GM18511 (cell line): ENCODE measurements around the gene SLC47A1.

Experiments
- ATAC-seq: cut with Tn5 transposase; IDR thresholded peaks from one replicate; pipeline ENCODE4 v1.9.1; 2021; ENCODE audit warnings: mild to moderate bottlenecking, moderate library complexity; ENCODE audit not compliant: unreplicated experiment

SLC47A1 gene

DNA sequence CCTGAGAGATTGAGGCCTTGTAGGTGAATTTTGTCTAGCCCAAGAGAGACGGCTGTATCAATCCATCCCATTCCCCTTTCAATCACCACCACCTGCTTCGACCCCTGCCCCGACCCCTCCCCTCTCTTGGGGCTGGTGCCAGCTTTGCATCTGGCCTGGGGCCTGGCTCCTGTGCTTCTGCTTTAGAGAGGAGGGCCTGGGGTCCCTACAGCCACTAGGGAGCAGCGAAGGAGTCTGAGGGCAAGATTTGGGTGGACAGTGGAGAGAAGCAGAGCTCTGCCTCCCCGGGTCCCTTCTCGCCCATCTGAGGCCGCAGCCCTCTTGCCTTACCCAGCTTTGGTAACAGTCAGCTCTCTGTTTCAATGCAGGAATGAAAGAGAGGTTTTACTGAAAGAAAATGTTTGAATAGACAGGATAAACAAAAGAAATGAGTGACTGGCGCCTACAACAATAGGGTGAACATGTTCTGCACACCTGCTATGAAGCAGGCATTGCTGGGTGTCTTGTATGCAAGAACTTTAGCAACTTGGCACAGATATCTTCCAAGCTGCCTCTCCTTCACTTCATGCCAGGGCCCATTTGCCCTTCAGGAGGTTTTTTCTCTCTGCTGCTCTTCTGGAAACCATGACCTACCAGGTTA, 57.4 kb downstream of the SLC47A1 start:
- ATAC-seq = no peak

DNA sequence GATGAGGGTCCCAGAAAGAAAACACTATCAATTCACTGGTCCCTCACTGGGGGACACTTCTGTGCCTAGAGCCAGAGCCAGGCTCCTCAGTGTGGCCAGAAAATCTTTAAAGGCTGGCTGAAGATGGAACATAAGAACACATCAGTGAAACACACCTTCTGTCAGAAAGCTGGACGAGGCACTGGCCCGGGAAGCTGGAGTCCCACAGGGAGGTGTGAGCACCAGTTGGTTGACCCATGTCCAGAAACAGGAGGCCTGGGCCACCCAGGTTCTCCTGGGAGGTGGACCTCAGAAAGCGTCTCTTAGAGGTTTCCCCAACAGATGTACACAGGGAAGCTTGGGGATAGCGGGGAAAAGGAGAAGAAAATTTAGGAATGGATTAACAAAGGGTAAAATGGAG, 58.7 kb downstream of the SLC47A1 start:
- no peak for ATAC-seq

DNA sequence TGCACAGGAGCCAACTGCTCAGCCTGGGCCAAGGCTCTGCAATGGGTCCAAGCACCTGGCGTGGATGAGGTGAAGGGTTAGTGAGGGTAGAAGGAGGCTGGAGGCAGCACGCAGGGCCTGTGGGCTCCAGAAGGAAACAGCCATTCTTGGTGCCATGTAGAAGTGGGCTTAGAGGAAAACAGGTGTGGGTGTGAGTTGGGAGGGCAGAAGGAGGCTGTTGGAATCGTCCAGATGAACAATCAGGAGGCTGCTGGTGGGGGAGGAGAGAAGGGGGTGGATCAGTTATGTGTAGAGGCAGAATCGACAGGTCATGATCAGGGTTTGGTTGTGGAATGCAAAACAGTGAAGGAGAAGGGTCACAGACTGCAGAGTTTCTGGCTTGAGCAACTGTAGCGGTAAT, 63.2 kb downstream of the SLC47A1 start:
- no peak for ATAC-seq

DNA sequence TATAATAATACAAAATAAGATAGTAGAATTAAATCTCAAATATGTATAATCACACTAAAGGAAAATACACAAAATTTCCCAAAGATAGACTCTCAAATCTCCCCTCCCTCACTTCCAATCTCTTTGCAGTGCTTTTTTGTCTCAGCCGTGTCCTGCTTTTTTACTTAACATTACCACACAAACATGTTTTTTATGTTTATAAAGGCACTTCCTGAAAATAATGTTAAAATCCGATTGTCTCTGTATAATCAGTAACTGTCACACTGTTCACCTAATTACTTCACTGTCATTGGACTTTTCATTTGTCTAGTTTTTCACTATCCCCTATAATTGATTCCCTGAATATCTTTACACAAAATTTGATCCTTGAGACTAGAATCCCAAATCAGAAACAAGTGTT, 76.7 kb downstream of the SLC47A1 start:
- ATAC-seq = no peak

DNA sequence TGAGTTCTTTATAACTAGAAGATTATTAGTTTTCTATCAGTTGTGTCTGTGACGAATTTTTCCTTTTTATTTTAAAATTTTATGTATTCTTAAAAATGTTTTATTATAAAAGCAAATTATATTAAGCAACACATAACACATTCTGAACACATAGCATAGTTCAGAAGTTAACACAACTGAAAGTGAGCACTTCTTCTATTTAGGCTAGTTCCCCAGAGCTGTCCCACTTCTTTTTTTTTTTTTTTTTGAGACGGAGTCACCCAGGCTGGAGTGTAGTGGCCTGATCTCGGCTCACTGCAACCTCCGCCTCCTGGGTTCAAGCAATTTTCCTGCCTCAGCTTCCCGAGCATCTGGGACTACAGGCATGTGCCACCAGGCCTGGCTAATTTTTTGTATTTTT, 77.2 kb downstream of the SLC47A1 start:
- ATAC-seq = no peak

DNA sequence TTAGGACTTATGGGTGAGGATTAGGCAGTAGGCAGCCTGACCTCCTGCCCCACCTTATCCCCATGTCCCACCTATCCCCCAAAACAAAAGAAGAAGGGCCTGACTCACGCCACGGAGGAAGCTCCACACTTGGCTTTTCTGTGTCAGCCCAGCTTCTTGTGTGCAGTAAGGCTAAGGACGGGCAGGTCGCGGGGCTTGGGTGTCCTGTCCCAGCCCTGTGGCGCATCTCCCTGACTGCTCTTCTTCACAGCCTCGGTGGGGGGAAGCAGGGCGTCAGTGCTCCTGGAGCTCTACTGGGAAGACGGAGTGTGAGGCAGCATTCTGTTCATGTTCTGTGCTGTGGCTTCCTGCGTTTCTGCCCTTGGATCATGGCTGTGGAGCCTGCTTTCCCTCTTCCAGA, 80.3 kb downstream of the SLC47A1 start:
- ATAC-seq = no peak

DNA sequence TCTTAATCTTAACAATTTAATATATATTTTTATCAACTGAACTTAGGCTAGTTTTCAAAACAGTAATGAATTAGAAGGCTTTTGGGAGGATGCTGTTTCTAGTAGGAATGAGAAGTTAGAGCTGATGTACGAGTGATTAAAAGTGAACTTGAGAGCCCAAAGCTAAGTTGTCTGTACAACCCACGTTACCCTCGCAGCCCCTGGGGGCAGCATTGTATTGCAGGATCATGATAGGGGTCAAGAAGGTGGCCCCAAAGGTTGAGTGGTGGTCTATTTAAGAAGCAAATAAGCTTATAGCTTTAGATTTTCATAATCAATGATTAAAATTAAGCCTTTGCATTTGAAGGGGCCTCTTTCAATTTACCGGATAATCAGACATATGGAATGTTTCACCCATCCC, 81.2 kb downstream of the SLC47A1 start:
- ATAC-seq = no peak

DNA sequence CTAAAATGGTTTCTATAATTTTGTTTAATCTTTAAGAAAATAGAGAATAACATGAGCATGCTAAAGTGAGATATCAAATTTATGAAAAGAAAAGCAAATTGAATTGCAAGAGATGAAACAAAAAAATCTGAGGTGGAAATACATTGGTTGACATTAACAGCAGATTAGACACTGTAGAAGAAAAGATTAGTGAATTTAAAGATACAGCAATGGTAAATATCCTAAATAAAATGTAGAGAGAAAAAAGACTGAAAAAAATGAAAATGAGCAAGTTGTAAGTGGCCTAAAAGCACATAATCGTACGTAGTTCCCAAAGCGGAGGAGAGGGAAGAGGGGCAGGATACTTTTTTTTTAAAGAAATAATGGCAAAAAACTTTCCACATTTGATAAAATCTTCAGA, 84.4 kb downstream of the SLC47A1 start:
- ATAC-seq = no peak

DNA sequence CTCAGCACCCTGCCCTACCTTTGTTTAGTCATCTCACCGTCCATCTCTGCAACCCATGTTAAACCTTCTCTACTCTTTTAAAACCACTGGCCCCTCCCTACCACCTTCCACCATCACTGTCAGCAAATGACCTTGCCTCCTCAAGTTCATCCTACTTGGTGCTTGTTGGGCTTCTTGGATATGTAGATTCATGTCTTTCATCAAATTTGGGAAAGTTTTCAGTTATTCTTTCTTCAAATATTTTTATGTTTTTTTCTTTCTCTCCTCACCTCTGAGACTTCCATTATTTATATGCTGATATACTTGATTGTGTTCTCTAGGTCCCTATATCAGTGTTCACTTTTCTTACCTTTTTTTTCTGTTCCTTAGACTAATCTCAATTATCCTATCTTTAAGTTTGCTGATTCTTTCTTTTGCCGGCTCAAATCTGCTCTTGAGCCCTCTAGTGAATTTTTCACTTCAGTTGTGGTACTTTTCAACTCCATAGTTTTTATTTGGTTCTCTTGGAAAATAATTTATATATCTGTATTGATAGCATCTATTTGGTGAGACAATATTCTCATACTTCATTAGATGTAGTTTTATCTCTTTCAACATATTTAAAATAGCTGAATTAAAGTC, 86.2 kb downstream of the SLC47A1 start:
- no peak for ATAC-seq

DNA sequence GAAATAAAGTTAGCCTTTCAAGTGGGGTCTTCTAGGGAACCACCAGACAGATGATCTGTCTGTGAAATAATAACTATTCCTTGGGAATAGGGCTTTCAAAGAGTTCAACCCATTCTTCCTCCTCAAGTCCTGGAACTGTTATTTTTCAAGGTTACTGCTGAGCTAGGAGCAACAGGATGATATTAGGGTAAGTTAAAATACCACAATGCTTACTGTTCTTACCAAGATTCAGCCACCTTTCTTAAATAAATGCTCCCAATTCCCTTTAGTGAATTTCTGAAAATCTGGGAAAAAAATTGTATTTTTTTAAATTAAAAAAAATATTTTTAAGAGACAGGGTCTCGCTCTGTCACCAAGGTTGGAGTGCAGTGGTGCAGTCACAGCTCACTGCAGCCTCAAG, 88.0 kb downstream of the SLC47A1 start:
- ATAC-seq = no peak

DNA sequence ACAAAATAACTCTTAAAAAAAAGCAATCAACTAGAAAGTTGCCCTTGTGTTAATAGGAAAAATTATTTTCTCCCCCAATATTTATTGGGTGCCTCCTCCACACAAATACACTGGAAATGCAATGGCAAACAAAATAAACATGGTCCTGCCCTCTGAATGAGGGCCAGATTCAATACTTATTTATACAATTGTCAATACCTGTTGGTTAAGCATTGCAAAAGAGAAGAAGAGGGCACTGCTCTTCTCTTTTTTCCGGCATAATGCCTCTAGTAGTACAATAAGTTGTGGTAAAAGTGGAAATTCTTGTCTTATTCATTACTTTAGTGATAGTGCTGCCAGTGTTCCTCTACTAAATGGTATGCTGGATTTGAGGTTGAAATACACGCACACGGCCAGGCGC, 92.4 kb downstream of the SLC47A1 start:
- ATAC-seq = no peak
